PC-9 (cell line): ENCODE results near the gene FBXO22. TPM values are rescaled to one million over a fixed set of nuclear protein-coding genes. Genes with fewer than 3 reads are reported as not detected.
"Not testable (repeated sequence)": the region's sequence is repeated elsewhere in the genome, so short reads cannot be mapped to it uniquely, and the experiment has no call there.

Source experiments
- BruUV-seq: library from RNA; stranded (reverse); fragments of 400-500 nt; replicated peaks from 2 replicates; lab custom pipeline; 2021; lab: Mats Ljungman, UMichigan
- CTCF ChIA-PET: fragments of 300-600 bp; sonication (Branson Sonifier 250); formaldehyde crosslinking; loops from one replicate; lab custom pipeline; 2022; ENCODE audit warnings: antibody characterized with exemption; lab: Charles Lee
- POLR2A ChIA-PET: fragments of 300-600 bp; sonication (Branson Sonifier 250); formaldehyde crosslinking; loops from one replicate; lab custom pipeline; 2022; ENCODE audit warnings: antibody characterized with exemption; ENCODE audit not compliant: unreplicated experiment; lab: Charles Lee
- DNase-seq, 2 experiments: peaks; one replicate each; pipeline versions ENCODE4 v3.0.0 to v3.0.0-alpha.2; 2015 to 2022; ENCODE audit warnings: mixed read lengths in 1 of 2
- H2AFZ ChIP-seq: fragments of 200-600 bp; sonication (generic); 2 replicates; pipeline ENCODE4 v1.8.1; 2017; ENCODE audit warnings: antibody characterized with exemption
- H3F3A ChIP-seq: fragments of 200-600 bp; sonication (generic); 2 replicates; pipeline ENCODE4 v1.8.1; 2017; ENCODE audit warnings: antibody characterized with exemption, mild to moderate bottlenecking, low read depth; ENCODE audit not compliant: insufficient read depth
- H3K27ac ChIP-seq: fragments of 200-600 bp; sonication (generic); 2 replicates; pipeline ENCODE4 v1.6.1; 2016; ENCODE audit warnings: mixed run types
- H3K27me3 ChIP-seq: fragments of 200-600 bp; sonication (generic); 2 replicates; pipeline ENCODE4 v1.6.1; 2016; ENCODE audit warnings: low read depth, mixed run types; ENCODE audit not compliant: insufficient read depth
- H3K36me3 ChIP-seq: fragments of 200-600 bp; sonication (generic); 2 replicates; pipeline ENCODE4 v1.6.1; 2016; ENCODE audit warnings: low read depth, mixed run types
- H3K4me1 ChIP-seq: fragments of 200-600 bp; sonication (generic); replicated peaks from 2 replicates; pipeline ENCODE4 v1.6.1; 2016; ENCODE audit warnings: mixed run types; ENCODE audit not compliant: insufficient read depth
- H3K4me2 ChIP-seq: fragments of 200-600 bp; sonication (generic); 2 replicates; pipeline ENCODE4 v1.6.1; 2017; ENCODE audit warnings: mixed run types
- H3K4me3 ChIP-seq: fragments of 200-600 bp; sonication (generic); 2 replicates; pipeline ENCODE4 v1.6.1; 2016; ENCODE audit warnings: mixed run types
- H3K79me2 ChIP-seq: fragments of 200-600 bp; sonication (generic); 2 replicates; pipeline ENCODE4 v1.6.1; 2017; ENCODE audit warnings: low read depth, mixed run types
- H3K9me2 ChIP-seq: fragments of 200-600 bp; sonication (generic); 2 replicates; pipeline ENCODE4 v1.8.1; 2017; ENCODE audit warnings: mild to moderate bottlenecking; ENCODE audit not compliant: insufficient read depth
- H3K9me3 ChIP-seq: fragments of 200-600 bp; sonication (generic); 2 replicates; pipeline ENCODE4 v1.8.1; 2016; ENCODE audit warnings: low read depth; ENCODE audit not compliant: insufficient read depth
- H4K20me1 ChIP-seq: fragments of 200-600 bp; sonication (generic); 2 replicates; pipeline ENCODE4 v1.8.1; 2017; ENCODE audit not compliant: insufficient read depth
- CTCF ChIP-seq: fragments of 200-600 bp; sonication (generic); conservative IDR thresholded peaks from 2 replicates; pipeline ENCODE4 v1.6.1; 2017; ENCODE audit warnings: mixed run types, antibody characterized with exemption, mild to moderate bottlenecking, moderate library complexity
- EZH2 ChIP-seq: fragments of 200-600 bp; sonication (generic); IDR thresholded peaks from 2 replicates; pipeline ENCODE4 v1.8.0; 2017; ENCODE audit warnings: antibody characterized with exemption, low read depth
- intact Hi-C: fragments of 100-400 bp; cut with micrococcal nuclease; formaldehyde crosslinking; loops from one replicate; pipeline ENCODE4 v1.10.0; 2022; ENCODE audit not compliant: unreplicated experiment
- total RNA-seq: library from RNA; stranded (reverse); gene quantifications from 2 replicates; pipeline ENCODE4 v1.2.3, GENCODE V29; 2021

FBXO22 gene
- total RNA-seq, 1 experiment from 2014 or later, result 37.5 TPM

DNA sequence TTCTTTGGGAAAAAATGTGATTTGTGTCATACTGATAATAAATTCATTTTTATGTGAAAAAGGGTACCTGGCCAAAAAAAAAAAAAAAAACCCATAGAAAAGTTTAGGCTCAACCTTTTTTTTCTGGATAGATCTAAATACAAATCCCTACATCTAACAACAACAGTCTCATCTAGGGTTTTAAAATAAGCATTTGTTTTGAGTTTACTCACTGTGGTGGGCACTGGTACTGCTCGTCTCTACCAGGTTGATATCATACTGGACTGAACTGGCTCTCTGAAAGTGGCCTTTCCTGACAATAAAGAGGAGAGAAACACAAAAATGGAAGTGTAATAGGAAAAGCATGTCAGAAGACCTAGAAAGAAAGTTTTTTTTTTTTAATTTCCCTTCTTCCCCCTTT is 52.0 kb downstream of the FBXO22 start:
- BruUV-seq, result no TSS peak
- Histone ChIP-seq H3K4me3 (no peak overlapping the region), H3K9me2 (no peaks in the 10 kb centered on the region), H3K4me2 (no peak overlapping the region), H3K27me3 (no peaks in the 10 kb centered on the region), H4K20me1 (no peaks in the 10 kb centered on the region), H3K9me3 (no peaks in the 10 kb centered on the region), H2AFZ (no peak overlapping the region), H3K4me1 (no peaks in the 10 kb centered on the region), H3F3A (no peaks in the 10 kb centered on the region), H3K36me3 (no peaks in the 10 kb centered on the region), H3K79me2 (no peaks in the 10 kb centered on the region), H3K27ac (no peak overlapping the region)
- POLR2A ChIA-PET, result no interaction called here
- DNase-seq, result no peak
- CTCF ChIA-PET, result interaction anchor here (0.6 kb wide), 1 partner anchor 11 kb away, joined by 7 read pairs; no protein-coding TSS in a partner anchor
- TF ChIP-seq CTCF, result no peak
- TF ChIP-seq EZH2, result no peak
- intact Hi-C loops, result no loop called here

DNA sequence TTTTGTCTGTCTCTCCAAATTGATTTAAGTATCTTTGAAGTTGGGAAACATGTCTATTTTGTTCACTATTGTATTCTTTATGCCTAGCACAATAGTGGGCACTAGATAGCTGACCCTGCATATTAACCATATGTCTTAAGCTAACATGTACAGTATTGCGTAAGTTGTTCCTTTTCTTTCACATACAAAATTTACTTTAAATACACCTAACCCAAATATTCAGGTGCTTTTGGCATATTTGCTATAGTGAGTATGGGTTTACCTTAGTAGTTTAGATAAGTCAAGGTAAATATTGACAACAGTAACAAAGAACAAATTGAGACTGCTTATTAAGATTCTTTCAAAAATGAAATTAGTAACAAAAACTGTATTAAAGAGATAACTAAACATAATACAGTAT is 57.7 kb downstream of the FBXO22 start:
- no peaks in the 10 kb centered on the region for H3K79me2 ChIP-seq
- H4K20me1 ChIP-seq, result no peaks in the 10 kb centered on the region
- no peak overlapping the region for H3K4me3 ChIP-seq
- no TSS peak for BruUV-seq
- H3F3A ChIP-seq, result peaks cover 8% of the 10 kb centered on the region; the same call in 1 of the 2 replicates
- no peak overlapping the region for H3K27ac ChIP-seq
- CTCF ChIA-PET, result no interaction called here
- no peaks in the 10 kb centered on the region for H3K36me3 ChIP-seq
- intact Hi-C loops, result no loop called here
- H3K4me1 ChIP-seq, result peaks cover 11% of the 10 kb centered on the region
- no peak overlapping the region for H2AFZ ChIP-seq
- H3K27me3 ChIP-seq, result no peaks in the 10 kb centered on the region
- no peaks in the 10 kb centered on the region for H3K9me2 ChIP-seq
- no peak overlapping the region for H3K4me2 ChIP-seq
- H3K9me3 ChIP-seq, result no peaks in the 10 kb centered on the region
- TF ChIP-seq CTCF (no peak), EZH2 (no peak)
- POLR2A ChIA-PET, result interaction anchor here (0.7 kb wide), 1 partner anchor 75 kb away, joined by 8 read pairs; no protein-coding TSS in a partner anchor
- DNase-seq, result no peak

GRCh38 chr15:75966073-75966472 is 62.4 kb downstream of the FBXO22 start:
- Histone ChIP-seq H3F3A (peaks cover 11% of the 10 kb centered on the region; the same call in 1 of the 2 replicates), H3K4me3 (no peak overlapping the region), H3K9me3 (no peaks in the 10 kb centered on the region), H4K20me1 (no peaks in the 10 kb centered on the region), H3K27ac (peak overlapping the region; percentile 27; the same call in 1 of the 2 replicates), H3K27me3 (no peaks in the 10 kb centered on the region), H3K9me2 (no peaks in the 10 kb centered on the region), H3K4me2 (peak overlapping the region; percentile 22), H2AFZ (peak overlapping the region; percentile 25; the same call in 1 of the 2 replicates), H3K79me2 (no peaks in the 10 kb centered on the region), H3K36me3 (no peaks in the 10 kb centered on the region), H3K4me1 (peaks cover 16% of the 10 kb centered on the region)
- peak in 1 of 2 experiments; percentile 77 for DNase-seq
- ChIA-PET POLR2A (no interaction called here), CTCF (no interaction called here)
- intact Hi-C loops, result no loop called here
- no peak for TF ChIP-seq CTCF
- TF ChIP-seq EZH2, result no peak
- BruUV-seq, result no TSS peak

DNA sequence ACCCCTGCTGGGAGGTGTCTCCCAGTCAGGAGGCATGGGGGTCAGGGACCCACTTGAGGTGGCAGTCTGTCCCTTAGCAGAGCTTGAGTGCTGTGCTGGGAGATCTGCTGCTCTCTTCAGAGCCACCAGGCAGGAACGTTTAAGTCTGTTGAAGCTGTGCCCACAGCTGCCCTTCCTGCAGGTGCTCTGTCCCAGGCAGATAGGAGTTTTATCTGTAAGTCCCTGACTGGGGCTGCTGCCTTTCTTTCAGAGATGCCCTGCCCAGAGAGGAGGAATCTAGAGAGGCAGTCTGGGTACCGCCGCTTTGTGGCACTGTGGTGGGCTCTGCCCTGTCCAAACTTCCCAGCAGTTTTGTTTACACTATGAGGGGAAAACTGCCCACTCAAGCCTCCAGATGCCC is 73.1 kb downstream of the FBXO22 start:
- H3K79me2 ChIP-seq, POLR2A ChIA-PET, H2AFZ ChIP-seq, H3K4me2 ChIP-seq, H3K36me3 ChIP-seq, H3K4me1 ChIP-seq, H3F3A ChIP-seq, CTCF ChIA-PET, BruUV-seq, H3K9me3 ChIP-seq, H4K20me1 ChIP-seq, H3K4me3 ChIP-seq, DNase-seq, H3K9me2 ChIP-seq, H3K27ac ChIP-seq, H3K27me3 ChIP-seq, intact Hi-C loops: not testable (repeated sequence)
